K562 (cell line): ENCODE results near the gene MIDN. TPM values are rescaled to one million over a fixed set of nuclear protein-coding genes. Genes with fewer than 3 reads are reported as not detected.

ENCODE experiments used
- ARID4B ChIP-seq: sonication (generic); formaldehyde crosslinking; IDR thresholded peaks from 2 replicates; pipeline ENCODE4 v1.8.0; 2022; ENCODE audit warnings: mild to moderate bottlenecking, missing genetic modification reagents
- E2F6 ChIP-seq, 2 experiments: IDR thresholded peaks; 2 replicates each; pipeline ENCODE4 v1.6.1; 2011; ENCODE audit warnings: borderline replicate concordance in 1 of 2, control low read depth in 1 of 2, low read depth in 1 of 2, low read length in 1 of 2, mild to moderate bottlenecking in 1 of 2, mixed read lengths in 1 of 2, moderate library complexity in 1 of 2; ENCODE audit not compliant: insufficient read depth in 1 of 2, insufficient read length in 1 of 2, poor library complexity in 1 of 2, severe bottlenecking in 1 of 2; ENCODE audit errors: extremely low read depth in 1 of 2
- ERF ChIP-seq: fragments of 450-650 bp; formaldehyde crosslinking; IDR thresholded peaks from 2 replicates; pipeline ENCODE4 v1.4.0; 2020; ENCODE audit warnings: mild to moderate bottlenecking, mixed read lengths
- GMEB1 ChIP-seq: fragments of 250-450 bp; sonication (Bioruptor Pico); IDR thresholded peaks from 2 replicates; pipeline ENCODE4 v1.4.0; 2020; ENCODE audit warnings: mild to moderate bottlenecking
- JUND ChIP-seq, 2 experiments: IDR thresholded peaks; 2 replicates in 1 of 2; 3 replicates in 1 of 2; pipeline ENCODE4 v1.6.1; 2011; ENCODE audit warnings: borderline replicate concordance in 2 of 2, low read depth in 2 of 2, low read length in 2 of 2, improper control_type of control experiment in 1 of 2, missing biosample characterization in 1 of 2, missing genetic modification characterization in 1 of 2, missing genetic modification reagents in 1 of 2
- MNT ChIP-seq, 2 experiments: fragments of 450-650 bp; conservative IDR thresholded peaks; 2 replicates each; pipeline ENCODE4 v1.6.1; 2017; ENCODE audit warnings: mild to moderate bottlenecking in 2 of 2, moderate library complexity in 2 of 2
- NFATC3 ChIP-seq: fragments of 450-650 bp; IDR thresholded peaks from 2 replicates; pipeline ENCODE4 v1.6.1; 2017; ENCODE audit warnings: mild to moderate bottlenecking
- NFYB ChIP-seq: IDR thresholded peaks from 2 replicates; pipeline ENCODE4 v1.6.1; 2011; ENCODE audit warnings: mild to moderate bottlenecking, moderate library complexity; ENCODE audit not compliant: insufficient read length; ENCODE audit errors: extremely low read depth
- STAT5B ChIP-seq: fragments of 250-450 bp; sonication (Bioruptor Pico); IDR thresholded peaks from 2 replicates; pipeline ENCODE4 v1.8.0; 2021; ENCODE audit warnings: mild to moderate bottlenecking, inconsistent platforms
- ZNF124 ChIP-seq: sonication (generic); formaldehyde crosslinking; IDR thresholded peaks from 2 replicates; pipeline ENCODE4 v1.8.1; 2022; ENCODE audit warnings: missing genetic modification reagents
- ZNF592 ChIP-seq: fragments of 450-650 bp; IDR thresholded peaks from 2 replicates; pipeline ENCODE4 v1.6.1; 2017; ENCODE audit warnings: antibody characterized with exemption, mild to moderate bottlenecking
- polyA plus RNA-seq, 8 experiments: library from polyadenylated mRNA; depleted of rRNA in 4 of 8; stranded (reverse) in 5 of 8; unstranded in 3 of 8; fragments of >200 nt; fragmentation: Nextera tagmentation in 2 of 8; fragmentation: Illumina TruSeq in 1 of 8; extraction: Ambion mirVana in 2 of 8; extraction: Trizol in 1 of 8; gene quantifications; 2 replicates each; pipeline versions ENCODE4 v1.2.1 to v1.2.3, GENCODE V29; 2011 to 2014; ENCODE audit warnings: inconsistent platforms in 1 of 8, missing spikeins in 1 of 8
- total RNA-seq, 7 experiments: library from RNA; depleted of rRNA in 6 of 7; stranded (reverse); fragments of >200 nt in 6 of 7; fragmentation: Illumina TruSeq in 2 of 7; extraction: Trizol in 2 of 7; gene quantifications; 2 replicates each; pipeline versions ENCODE4 v1.2.1 to v1.2.3, GENCODE V29; 2011 to 2021; ENCODE audit warnings: low replicate concordance in 1 of 7

MIDN gene
- total and polyA plus RNA-seq, 9 of the 15 experiments (the other 6 are each of a cell fraction or from before 2014, with no cell fraction given) = 0.17 to 120 (median 10.1) TPM

- TF ChIP-seq ARID4B (CRISPR knock-in tag) (peak; percentile 23), JUND (IDR thresholded peaks at IDR 0.05; ENCODE audit: borderline replicate concordance, low read depth, low read length) (peak; percentile 1; the same call in 1 of the 2 replicates), JUND (tag; IDR thresholded peaks at IDR 0.05; ENCODE audit: borderline replicate concordance, low read depth, low read length) (no peak), NFYB (no peak), ZNF592 (peak; percentile 40), STAT5B (CRISPR knock-in tag) (no peak), ERF (no peak), GMEB1 (CRISPR knock-in tag) (no peak), NFATC3 (no peak), MNT (conservative IDR thresholded peaks at IDR 0.05) (peak; percentile 76 to 78), ZNF124 (CRISPR knock-in tag) (no peak), E2F6 (IDR thresholded peaks at IDR 0.05; ENCODE audit: borderline replicate concordance in 1 of 2, extremely low read depth in 1 of 2, insufficient read depth in 1 of 2, insufficient read length in 1 of 2, low read depth in 1 of 2, low read length in 1 of 2, poor library complexity in 1 of 2, severe bottlenecking in 1 of 2) (peak; percentile 40 to 75)
Observed at GRCh38 chr19:1275976-1276627, 27.7 kb downstream of the MIDN start (continued).
